Measurements from ENCODE around the gene PLA2G6.
A peak's percentile ranks its signal among the peaks of the same experiment; 100 is the strongest.

The PLA2G6 gene

DNA sequence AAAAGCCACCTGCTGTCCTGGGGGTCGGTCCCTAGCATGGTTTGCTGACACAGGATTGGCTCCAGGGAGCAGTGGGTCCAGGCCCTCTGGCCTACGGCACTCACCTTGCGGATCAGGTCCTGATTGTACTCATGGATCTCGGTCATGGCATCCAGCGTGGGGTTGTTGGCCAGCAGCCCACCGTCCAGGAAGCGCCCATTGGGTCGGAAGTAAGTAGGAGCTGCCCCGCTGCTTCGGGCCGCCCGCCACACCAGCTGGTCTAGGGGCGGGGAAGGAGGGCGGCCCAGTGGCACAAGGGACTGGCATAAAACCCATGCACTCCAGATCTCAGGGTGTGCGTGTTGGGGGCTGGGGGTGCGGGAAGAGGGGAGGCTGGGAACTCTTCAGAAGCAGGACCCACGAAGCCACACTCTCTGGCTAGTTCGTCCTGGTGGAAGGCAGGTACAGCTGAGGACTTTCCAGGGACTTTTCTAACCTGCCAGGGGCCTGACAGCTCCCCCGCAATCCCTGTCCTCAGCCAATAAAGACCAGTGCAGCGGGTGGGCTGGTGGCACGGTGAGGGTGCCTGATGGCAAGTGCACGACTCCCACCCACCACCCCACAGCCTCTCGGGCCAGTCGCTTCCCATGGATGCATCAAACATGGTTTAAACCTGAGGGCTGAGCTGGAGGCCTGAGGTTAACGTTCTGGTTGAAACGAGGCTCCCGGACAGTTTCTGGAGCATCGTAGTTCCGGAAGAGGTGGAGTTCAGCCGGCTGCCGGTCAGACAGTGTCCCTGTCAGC lies 66.0 kb downstream of the PLA2G6 start:
- no peak for DNase-seq (ENCODE audit: low spot score)
- TF ChIP-seq, protein P1, sequence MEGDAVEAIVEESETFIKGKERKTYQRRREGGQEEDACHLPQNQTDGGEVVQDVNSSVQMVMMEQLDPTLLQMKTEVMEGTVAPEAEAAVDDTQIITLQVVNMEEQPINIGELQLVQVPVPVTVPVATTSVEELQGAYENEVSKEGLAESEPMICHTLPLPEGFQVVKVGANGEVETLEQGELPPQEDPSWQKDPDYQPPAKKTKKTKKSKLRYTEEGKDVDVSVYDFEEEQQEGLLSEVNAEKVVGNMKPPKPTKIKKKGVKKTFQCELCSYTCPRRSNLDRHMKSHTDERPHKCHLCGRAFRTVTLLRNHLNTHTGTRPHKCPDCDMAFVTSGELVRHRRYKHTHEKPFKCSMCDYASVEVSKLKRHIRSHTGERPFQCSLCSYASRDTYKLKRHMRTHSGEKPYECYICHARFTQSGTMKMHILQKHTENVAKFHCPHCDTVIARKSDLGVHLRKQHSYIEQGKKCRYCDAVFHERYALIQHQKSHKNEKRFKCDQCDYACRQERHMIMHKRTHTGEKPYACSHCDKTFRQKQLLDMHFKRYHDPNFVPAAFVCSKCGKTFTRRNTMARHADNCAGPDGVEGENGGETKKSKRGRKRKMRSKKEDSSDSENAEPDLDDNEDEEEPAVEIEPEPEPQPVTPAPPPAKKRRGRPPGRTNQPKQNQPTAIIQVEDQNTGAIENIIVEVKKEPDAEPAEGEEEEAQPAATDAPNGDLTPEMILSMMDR (IDR thresholded peaks at IDR 0.05; ENCODE audit: borderline replicate concordance, control extremely low read depth, extremely low read depth, insufficient read depth, missing control alignments) = no peak
- in situ Hi-C loops (cut with MboI; ENCODE audit: low sequenced_read_pairs, unreplicated experiment) = loop anchor here (10.0 kb wide), 1 partner anchor 109 kb away; no protein-coding TSS in a partner anchor

DNA sequence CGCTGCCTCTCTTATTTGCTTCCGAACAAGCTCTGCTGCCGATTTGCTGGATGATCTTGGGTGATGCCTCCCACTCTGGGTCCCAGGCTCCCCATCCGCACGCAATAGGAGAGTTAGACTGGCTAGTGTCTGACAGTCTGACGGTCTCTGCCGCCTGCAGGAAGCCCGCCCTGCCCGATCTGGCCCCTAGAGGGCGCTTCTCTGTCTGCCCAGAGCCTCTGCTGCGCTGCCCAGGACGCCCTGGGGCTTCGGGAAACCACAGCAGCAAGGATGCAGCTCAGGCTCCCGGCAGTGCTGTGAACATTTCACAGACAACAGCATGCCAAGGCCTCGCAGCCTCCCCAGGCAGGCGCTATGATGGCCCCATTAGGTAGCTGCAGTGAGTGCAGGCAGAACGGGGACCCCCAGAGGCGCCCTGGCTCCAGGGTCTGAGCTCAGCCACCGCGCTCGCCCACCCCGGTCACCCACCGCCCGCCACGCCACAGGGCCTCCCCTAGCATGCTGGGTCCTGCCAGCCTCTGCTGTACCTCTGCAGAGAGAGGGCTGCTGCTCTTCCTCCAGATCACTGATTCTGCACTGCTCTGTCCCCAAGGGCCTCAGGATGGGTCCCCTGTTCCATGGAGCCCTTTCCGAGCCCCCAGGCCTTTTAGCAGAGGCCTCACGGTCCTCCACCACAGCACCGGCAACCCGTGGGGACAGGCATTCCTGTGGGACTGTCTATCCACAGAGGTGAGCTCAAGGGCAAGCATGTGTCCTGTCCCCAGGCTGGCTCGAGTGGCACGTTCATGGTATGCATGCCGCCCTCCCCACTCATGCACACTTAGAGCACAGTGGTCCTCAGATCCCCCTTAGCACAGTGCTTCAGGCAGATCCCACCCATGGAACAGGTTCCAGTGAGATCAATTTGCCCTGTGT lies 66.9 kb downstream of the PLA2G6 start:
- in situ Hi-C loops (cut with MboI; ENCODE audit: low sequenced_read_pairs, unreplicated experiment) = loop anchor here (10.0 kb wide), 1 partner anchor 110 kb away; no protein-coding TSS in a partner anchor
- DNase-seq (ENCODE audit: low spot score) = peak; percentile 93
- TF ChIP-seq, protein P1 (IDR thresholded peaks at IDR 0.05; ENCODE audit: borderline replicate concordance, control extremely low read depth, extremely low read depth, insufficient read depth, missing control alignments) = peak; percentile 83

DNA sequence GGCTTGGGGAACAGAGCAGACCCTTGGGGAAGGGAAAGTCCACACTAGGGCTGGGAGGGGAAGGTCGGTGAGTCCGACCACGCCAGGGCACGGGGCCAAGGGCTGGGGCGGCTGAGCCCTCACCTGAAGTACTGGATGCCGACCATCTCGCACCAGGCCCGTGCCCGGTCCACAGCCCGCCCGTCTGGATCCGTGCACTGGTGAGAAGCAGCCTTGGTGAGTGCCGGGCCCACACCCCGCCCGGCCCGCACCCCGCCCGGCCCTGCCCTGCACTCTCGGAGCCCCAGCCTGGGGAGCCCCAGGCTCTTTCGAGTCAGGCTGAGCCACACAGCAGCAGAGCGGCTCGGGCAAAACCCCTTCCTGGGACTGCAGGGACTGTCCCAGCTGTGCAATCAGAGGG lies 69.2 kb downstream of the PLA2G6 start:
- in situ Hi-C loops (cut with MboI; ENCODE audit: low sequenced_read_pairs, unreplicated experiment) = loop anchor here (10.0 kb wide), 1 partner anchor 112 kb away; no protein-coding TSS in a partner anchor
- DNase-seq (ENCODE audit: low spot score) = no peak
- TF ChIP-seq, protein P1 (IDR thresholded peaks at IDR 0.05; ENCODE audit: borderline replicate concordance, control extremely low read depth, extremely low read depth, insufficient read depth, missing control alignments) = no peak

GRCh38 chr22:38111925-38112355 lies 69.7 kb downstream of the PLA2G6 start:
- no peak for DNase-seq (ENCODE audit: low spot score)
- in situ Hi-C loops (cut with MboI; ENCODE audit: low sequenced_read_pairs, unreplicated experiment) = loop anchor here (10.0 kb wide), 1 partner anchor 113 kb away; no protein-coding TSS in a partner anchor
- TF ChIP-seq, protein P1 (IDR thresholded peaks at IDR 0.05; ENCODE audit: borderline replicate concordance, control extremely low read depth, extremely low read depth, insufficient read depth, missing control alignments) = no peak

- in situ Hi-C loops (cut with MboI; ENCODE audit: low sequenced_read_pairs, unreplicated experiment) = loop anchor here (10.0 kb wide), 1 partner anchor 114 kb away; no protein-coding TSS in a partner anchor
- no peak for DNase-seq (ENCODE audit: low spot score)
- TF ChIP-seq, protein P1 (IDR thresholded peaks at IDR 0.05; ENCODE audit: borderline replicate concordance, control extremely low read depth, extremely low read depth, insufficient read depth, missing control alignments) = no peak
Measured at GRCh38 chr22:38110863-38111852, 70.5 kb downstream of the PLA2G6 start.
